DOHH2 (cell line): ENCODE results near the gene CYP46A1.

Source experiments
- EZH2phosphoT487 ChIP-seq: fragments of 200-600 bp; sonication (generic); IDR thresholded peaks from 2 replicates; pipeline ENCODE4 v1.6.1; 2017; ENCODE audit warnings: borderline replicate concordance, mild to moderate bottlenecking, antibody characterized with exemption, low read length, moderate library complexity, mixed read lengths
- TF ChIP-seq, protein P1 (sequence below): fragments of 200-600 bp; sonication (generic); IDR thresholded peaks from one replicate; pipeline ENCODE4 v1.5.1; 2014; ENCODE audit warnings: antibody characterized with exemption, mild to moderate bottlenecking, low read depth, low read length; ENCODE audit not compliant: poor library complexity, severe bottlenecking

- TF ChIP-seq, protein P1, sequence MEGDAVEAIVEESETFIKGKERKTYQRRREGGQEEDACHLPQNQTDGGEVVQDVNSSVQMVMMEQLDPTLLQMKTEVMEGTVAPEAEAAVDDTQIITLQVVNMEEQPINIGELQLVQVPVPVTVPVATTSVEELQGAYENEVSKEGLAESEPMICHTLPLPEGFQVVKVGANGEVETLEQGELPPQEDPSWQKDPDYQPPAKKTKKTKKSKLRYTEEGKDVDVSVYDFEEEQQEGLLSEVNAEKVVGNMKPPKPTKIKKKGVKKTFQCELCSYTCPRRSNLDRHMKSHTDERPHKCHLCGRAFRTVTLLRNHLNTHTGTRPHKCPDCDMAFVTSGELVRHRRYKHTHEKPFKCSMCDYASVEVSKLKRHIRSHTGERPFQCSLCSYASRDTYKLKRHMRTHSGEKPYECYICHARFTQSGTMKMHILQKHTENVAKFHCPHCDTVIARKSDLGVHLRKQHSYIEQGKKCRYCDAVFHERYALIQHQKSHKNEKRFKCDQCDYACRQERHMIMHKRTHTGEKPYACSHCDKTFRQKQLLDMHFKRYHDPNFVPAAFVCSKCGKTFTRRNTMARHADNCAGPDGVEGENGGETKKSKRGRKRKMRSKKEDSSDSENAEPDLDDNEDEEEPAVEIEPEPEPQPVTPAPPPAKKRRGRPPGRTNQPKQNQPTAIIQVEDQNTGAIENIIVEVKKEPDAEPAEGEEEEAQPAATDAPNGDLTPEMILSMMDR: no peak
- no peak for TF ChIP-seq EZH2phosphoT487
Measured at GRCh38 chr14:99678198-99678597, 5.9 kb upstream of the CYP46A1 start.
